Fibroblast of mammary gland (primary cell): ENCODE results near the gene CEP112.

ENCODE experiments used
- DNase-seq: peaks from one replicate; pipeline ENCODE4 v3.0.0-alpha.2; 2010; ENCODE audit warnings: low read depth
- H3K4me3 ChIP-seq: 2 replicates; pipeline ENCODE4 v1.5.1; 2011; ENCODE audit warnings: low read depth, mild to moderate bottlenecking, low read length, moderate library complexity; ENCODE audit not compliant: control insufficient read depth
- CTCF ChIP-seq: conservative IDR thresholded peaks from 2 replicates; pipeline ENCODE4 v1.5.1; 2011; ENCODE audit warnings: low read depth, low read length, inconsistent platforms; ENCODE audit not compliant: control insufficient read depth, insufficient read depth

CEP112 gene

GRCh38 chr17:65888649-65889048 lies 303.3 kb downstream of the CEP112 start:
- peak; percentile 20 for DNase-seq
- TF ChIP-seq CTCF, result no peak
- no peak overlapping the region for H3K4me3 ChIP-seq

DNA sequence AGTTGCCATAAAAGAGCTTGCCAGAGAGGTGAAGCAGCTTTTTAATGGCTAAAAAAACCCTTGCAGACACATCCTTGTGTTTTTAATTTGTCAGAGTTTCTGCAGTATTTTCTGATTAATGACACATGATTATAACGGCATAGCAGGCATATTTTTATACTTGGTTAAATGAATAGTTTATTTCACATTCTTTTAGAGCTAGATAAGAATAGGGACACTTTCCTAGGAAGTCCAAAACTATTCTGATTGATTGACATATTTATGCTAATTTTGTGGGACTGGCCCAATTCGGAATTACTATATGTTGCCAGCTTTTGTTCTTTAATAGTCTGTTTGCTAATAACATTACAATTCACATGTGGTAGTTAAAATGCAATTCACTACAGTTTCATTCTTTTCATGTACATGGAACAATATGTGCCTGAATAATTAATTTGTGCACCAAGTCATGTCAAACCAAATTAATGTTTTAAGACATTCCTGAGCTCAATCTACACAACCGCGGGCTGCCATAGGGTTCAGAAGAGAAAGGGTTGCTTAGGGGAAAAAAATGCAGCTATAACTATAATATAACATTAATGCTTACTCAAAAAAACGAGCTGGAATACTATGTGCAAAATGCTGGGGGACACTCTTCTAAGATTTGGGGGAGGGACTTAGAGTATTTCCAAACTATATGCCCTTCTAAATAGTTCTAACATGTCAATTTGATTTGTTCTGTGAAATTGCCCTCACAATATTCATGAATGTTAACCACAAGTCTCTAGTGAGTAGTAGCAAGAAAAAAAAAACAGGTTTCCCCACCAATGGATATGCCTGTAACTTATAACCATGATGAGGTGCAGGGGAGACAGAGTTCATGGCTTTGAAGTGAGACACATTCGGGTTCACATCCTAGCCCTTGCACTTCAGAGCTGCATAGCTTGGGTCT lies 305.4 kb downstream of the CEP112 start:
- H3K4me3 ChIP-seq, result no peak overlapping the region
- no peak for TF ChIP-seq CTCF
- peak; percentile 18 for DNase-seq

- DNase-seq, result peak; percentile 4
These were observed 306.2 kb downstream of the CEP112 start for GRCh38 chr17:65885541-65886312.

GRCh38 chr17:65876985-65877384 lies 314.9 kb downstream of the CEP112 start:
- no peak for DNase-seq

More at GRCh38 chr17:65885541-65886312, 306.2 kb downstream of the CEP112 start:
- TF ChIP-seq CTCF, result no peak
- no peak overlapping the region for H3K4me3 ChIP-seq

GRCh38 chr17:65868881-65869280 lies 323.1 kb downstream of the CEP112 start:
- no peak for DNase-seq
- TF ChIP-seq CTCF, result no peak
- no peak overlapping the region for H3K4me3 ChIP-seq

More at GRCh38 chr17:65876985-65877384, 314.9 kb downstream of the CEP112 start:
- TF ChIP-seq CTCF, result no peak
- H3K4me3 ChIP-seq, result no peak overlapping the region

DNA sequence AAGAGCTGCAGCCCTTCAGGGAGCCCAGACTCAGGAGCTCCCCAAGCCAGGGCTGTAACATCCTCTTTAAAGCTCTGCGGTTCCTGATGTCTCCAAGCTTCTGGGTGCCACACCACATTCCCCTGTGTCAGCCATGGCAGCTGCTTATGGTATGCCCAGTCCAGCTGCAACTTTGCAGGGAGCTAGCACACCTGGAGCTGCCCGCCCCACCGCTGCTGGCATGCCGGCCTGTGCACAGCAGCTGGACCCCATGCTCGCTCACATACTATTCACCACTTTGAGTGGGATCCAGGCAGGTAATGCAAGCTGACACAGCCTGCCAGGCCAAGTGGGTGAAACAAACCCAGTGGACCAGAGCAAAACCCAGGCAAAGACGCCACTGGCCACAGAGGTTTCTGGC lies 324.9 kb downstream of the CEP112 start:
- DNase-seq, result no peak
- no peak for TF ChIP-seq CTCF
- H3K4me3 ChIP-seq, result no peak overlapping the region
